Thymus (tissue), 11 donors: ENCODE measurements around the gene GALNT13. TPM values are rescaled to one million over a fixed set of nuclear protein-coding genes. Genes with fewer than 3 reads are reported as not detected.

Experiments used
- DNase-seq, 9 donors: peaks; one replicate each; pipeline ENCODE4 v3.0.0-alpha.2; 2013; ENCODE audit warnings: low spot score in 9 of 9, low read depth in 6 of 9, missing footprints in 1 of 9
- H3K27ac ChIP-seq, 2 donors: one replicate each; pipeline ENCODE4 v1.5.1; 2013; ENCODE audit warnings: control low read depth in 1 of 2, low read depth in 1 of 2, low read length in 1 of 2, mild to moderate bottlenecking in 1 of 2, moderate library complexity in 1 of 2
- H3K27me3 ChIP-seq, 2 donors: one replicate each; pipeline ENCODE4 v1.5.1; 2013; ENCODE audit warnings: low read length in 1 of 2; ENCODE audit not compliant: control insufficient read depth in 2 of 2, insufficient read depth in 1 of 2
- H3K36me3 ChIP-seq, 2 donors: one replicate each; pipeline ENCODE4 v1.5.1; 2013; ENCODE audit warnings: low read length in 1 of 2, mild to moderate bottlenecking in 1 of 2, moderate library complexity in 1 of 2; ENCODE audit not compliant: control insufficient read depth in 2 of 2, insufficient read depth in 2 of 2
- H3K4me1 ChIP-seq, 2 donors: one replicate each; pipeline ENCODE4 v1.5.1; 2013; ENCODE audit warnings: low read length in 2 of 2; ENCODE audit not compliant: control insufficient read depth in 2 of 2, insufficient read depth in 2 of 2
- H3K4me3 ChIP-seq, 2 donors: one replicate each; pipeline ENCODE4 v1.5.1; 2013; ENCODE audit warnings: low read length in 2 of 2, control low read depth in 1 of 2, mild to moderate bottlenecking in 1 of 2
- H3K9me3 ChIP-seq, 2 donors: one replicate each; pipeline ENCODE4 v1.5.1; 2013; ENCODE audit warnings: low read length in 1 of 2, mild to moderate bottlenecking in 1 of 2; ENCODE audit not compliant: control insufficient read depth in 2 of 2, insufficient read depth in 1 of 2
- WGBS: extraction: QIAGEN DNeasy Blood & Tissue Kit; methylation state at CpG from one replicate; pipeline ENCODE4 v1.1.7; 2013; 5-methylcytosine and 5-hydroxymethylcytosine counted together
- polyA plus RNA-seq: library from polyadenylated mRNA; stranded (reverse); fragments of 200-250 nt; gene quantifications from one replicate; pipeline ENCODE4 v1.2.3, GENCODE V29; 2013
- total RNA-seq: library from RNA; stranded (reverse); fragments of 120-200 nt; gene quantifications from one replicate; pipeline ENCODE4 v1.2.4, GENCODE V29; 2013
- donor health status: healthy.

The GALNT13 gene
- total and polyA plus RNA-seq, 2 donors: 0.05 to 0.28 TPM

DNA sequence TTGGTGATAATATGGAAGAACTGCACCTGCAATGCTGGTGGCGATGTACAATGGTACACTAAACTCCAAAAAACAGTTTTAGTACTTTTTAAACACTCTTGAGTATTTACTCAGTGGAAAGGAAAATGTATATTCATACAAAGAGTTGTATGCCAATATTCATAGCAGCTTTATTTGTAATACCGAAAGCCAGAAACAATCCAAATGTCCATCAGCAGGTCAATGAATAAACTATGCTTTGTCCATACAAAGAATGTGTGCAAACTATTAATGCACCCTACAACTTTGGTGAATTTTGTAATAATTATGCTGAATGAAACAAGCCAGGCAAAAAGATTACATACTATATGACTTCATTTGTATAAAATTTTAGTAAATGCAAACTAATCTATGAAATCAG, 396.3 kb downstream of the GALNT13 start:
- Histone ChIP-seq H3K27ac (no peak overlapping the region), H3K4me1 (no peaks in the 10 kb centered on the region), H3K9me3 (no peaks in the 10 kb centered on the region), H3K36me3 (no peaks in the 10 kb centered on the region), H3K4me3 (no peak overlapping the region), H3K27me3 (no peaks in the 10 kb centered on the region)
- 90% methylated on average over 2 of the region's 2 CpGs for WGBS
- no peak for DNase-seq

DNA sequence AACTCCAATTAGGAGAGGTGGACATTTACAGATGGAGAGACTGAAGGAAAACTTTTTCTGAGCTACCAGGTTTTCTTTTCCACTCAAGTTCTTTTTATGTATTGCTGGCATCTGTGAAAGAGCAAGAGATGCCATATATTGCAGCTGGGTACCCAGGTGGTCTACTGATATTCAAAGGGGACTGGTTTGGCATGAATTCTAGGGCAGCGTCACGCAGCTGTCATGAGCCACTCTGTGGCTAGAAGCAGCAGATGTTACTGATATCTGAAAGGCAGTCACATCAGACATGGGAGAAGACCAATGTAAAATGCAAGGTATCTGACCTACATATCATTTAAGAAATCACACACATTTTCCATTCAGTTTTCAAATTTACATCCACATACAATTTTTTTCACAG, 408.8 kb downstream of the GALNT13 start:
- no peak for DNase-seq
- H3K9me3 ChIP-seq: peaks cover 0 to 2% of the 10 kb centered on the region in 2 donors
- 96% methylated on average over 2 of the region's 2 CpGs for WGBS
- H3K27me3 ChIP-seq: no peaks in the 10 kb centered on the region
- H3K4me3 ChIP-seq: no peak overlapping the region
- H3K4me1 ChIP-seq: no peaks in the 10 kb centered on the region
- H3K27ac ChIP-seq: no peak overlapping the region
- H3K36me3 ChIP-seq: no peaks in the 10 kb centered on the region

DNA sequence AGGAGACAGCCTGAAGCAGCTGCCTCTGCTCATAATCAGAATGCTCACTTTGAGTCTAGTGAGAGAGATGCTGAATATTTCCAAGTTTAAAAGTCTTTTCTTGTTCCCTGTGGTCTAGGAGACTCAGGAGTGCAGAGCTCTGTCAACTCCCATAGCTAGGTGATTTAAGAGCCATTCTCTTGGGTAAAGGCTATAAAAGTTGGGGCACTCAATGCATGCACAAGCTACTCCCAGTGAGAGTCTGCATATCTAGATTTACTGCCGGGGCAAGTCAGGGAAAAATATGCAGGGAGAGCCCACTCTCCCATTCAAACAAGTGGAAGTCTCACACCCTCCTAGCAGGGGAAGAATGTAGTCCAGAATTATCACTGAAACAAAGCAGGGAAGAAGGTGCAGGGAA, 418.1 kb downstream of the GALNT13 start:
- Histone ChIP-seq H3K27ac (no peak overlapping the region), H3K36me3 (no peaks in the 10 kb centered on the region), H3K4me3 (no peak overlapping the region), H3K4me1 (no peaks in the 10 kb centered on the region), H3K9me3 (peaks cover 0 to 26% of the 10 kb centered on the region in 2 donors), H3K27me3 (no peaks in the 10 kb centered on the region)
- no peak for DNase-seq
- 67% methylated on average over 1 of the region's 1 CpG for WGBS

DNA sequence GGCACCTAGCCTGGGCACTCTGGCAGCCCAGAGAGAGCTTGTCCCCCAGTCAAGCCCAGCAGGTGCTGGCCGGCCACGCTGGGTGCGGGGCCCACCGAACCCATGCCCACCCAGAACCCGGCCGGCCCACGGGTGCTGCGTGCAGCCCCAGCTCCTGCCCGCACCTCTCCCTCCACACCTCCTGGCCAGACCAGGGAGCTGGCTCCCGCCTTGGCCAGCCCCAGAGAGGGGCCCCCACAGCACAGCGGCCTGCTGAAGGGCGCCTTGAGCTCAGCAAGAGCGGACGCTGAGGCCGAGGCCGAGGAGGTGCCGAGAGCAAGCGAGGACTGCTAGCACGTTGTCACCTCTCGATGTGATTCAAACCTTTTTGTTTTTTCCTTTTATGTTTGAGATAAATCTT, 419.8 kb downstream of the GALNT13 start:
- no peaks in the 10 kb centered on the region for H3K36me3 ChIP-seq
- no peak overlapping the region for H3K4me3 ChIP-seq
- no peak overlapping the region for H3K27ac ChIP-seq
- H3K27me3 ChIP-seq: no peaks in the 10 kb centered on the region
- WGBS: 97% methylated on average over 20 of the region's 20 CpGs
- no peak for DNase-seq
- H3K9me3 ChIP-seq: peaks cover 0 to 26% of the 10 kb centered on the region in 2 donors
- no peaks in the 10 kb centered on the region for H3K4me1 ChIP-seq

DNA sequence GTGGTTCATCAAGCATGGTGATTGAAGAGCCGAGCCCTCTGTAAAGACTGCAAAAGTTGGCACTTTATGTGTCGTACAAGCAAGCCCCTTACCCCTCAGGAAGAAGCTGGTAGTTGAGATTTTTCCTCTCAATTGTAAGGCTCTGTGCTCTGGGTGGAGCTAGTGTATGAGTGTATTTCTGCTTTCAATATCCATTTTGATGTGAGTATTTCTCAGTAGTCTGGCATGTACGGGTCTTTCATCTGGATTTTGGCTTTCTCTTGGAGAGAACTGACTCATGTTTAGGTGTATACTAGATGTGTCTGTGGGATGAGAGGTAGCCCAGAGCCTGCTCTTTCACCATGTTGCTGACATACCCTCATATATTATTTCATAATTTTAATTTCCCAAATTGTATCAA, 420.2 kb downstream of the GALNT13 start:
- 93% methylated on average over 3 of the region's 3 CpGs for WGBS
- Histone ChIP-seq H3K4me3 (no peak overlapping the region), H3K27ac (no peak overlapping the region), H3K27me3 (no peaks in the 10 kb centered on the region), H3K9me3 (peaks cover 0 to 22% of the 10 kb centered on the region in 2 donors), H3K4me1 (no peaks in the 10 kb centered on the region), H3K36me3 (no peaks in the 10 kb centered on the region)
- DNase-seq: no peak

DNA sequence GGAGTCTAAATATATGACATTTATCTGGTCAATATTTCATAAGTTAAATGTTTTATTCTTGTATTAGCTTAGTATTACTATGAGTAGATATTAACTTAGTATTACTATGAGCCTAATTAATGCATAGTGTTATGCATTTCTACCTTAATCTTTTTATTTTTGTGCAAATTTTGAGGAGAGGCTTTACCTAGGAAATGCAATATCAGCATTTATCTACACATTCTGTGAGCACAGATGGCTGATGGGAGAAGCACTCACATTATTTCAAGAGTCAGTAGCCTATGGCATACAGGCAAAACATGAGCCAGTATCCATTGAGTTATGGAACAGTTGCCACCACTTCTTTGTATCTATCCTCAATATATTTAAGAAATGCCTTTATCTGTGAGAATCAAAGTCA, 422.1 kb downstream of the GALNT13 start:
- Histone ChIP-seq H3K27ac (no peak overlapping the region), H3K9me3 (peaks cover 0 to 14% of the 10 kb centered on the region in 2 donors), H3K4me3 (no peak overlapping the region), H3K27me3 (no peaks in the 10 kb centered on the region), H3K4me1 (no peaks in the 10 kb centered on the region), H3K36me3 (no peaks in the 10 kb centered on the region)
- DNase-seq: no peak

DNA sequence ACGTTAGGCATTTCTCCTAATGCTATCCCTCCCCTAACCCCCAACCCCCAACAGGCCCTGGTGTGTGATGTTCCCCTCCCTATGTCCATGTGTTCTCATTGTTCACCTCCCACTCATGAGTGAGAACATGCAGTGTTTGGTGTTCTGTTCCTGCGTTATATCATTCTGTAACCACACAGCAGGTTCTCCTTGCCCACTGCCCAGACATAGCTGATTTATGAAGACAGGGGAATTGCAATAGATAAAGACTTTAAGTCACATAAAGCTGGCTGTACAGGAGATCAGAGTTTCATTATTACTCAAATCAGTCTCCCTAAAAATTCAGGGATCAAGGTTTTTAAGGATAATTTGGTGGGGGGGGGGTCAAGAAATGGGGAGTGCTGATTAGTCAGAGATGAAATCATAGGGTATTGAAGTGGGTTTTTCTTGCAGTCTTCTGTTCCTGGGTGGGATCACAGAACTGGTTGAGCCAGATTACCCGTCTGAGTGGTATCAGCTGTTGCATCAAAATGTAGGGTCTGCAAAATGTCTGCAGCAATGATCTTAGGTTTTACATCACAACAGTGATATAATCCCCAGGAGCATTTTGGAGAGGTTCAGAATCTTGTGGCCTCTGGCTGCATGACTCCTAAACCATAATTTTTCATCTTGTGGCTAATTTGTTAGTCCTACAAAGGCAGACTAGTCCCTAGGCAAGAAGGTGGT, 434.7 kb downstream of the GALNT13 start:
- no peaks in the 10 kb centered on the region for H3K27me3 ChIP-seq
- 94% methylated on average over 3 of the region's 3 CpGs for WGBS
- no peaks in the 10 kb centered on the region for H3K9me3 ChIP-seq
- DNase-seq: no peak
- H3K4me1 ChIP-seq: no peaks in the 10 kb centered on the region
- H3K27ac ChIP-seq: no peak overlapping the region
- H3K36me3 ChIP-seq: no peaks in the 10 kb centered on the region
- H3K4me3 ChIP-seq: no peak overlapping the region

DNA sequence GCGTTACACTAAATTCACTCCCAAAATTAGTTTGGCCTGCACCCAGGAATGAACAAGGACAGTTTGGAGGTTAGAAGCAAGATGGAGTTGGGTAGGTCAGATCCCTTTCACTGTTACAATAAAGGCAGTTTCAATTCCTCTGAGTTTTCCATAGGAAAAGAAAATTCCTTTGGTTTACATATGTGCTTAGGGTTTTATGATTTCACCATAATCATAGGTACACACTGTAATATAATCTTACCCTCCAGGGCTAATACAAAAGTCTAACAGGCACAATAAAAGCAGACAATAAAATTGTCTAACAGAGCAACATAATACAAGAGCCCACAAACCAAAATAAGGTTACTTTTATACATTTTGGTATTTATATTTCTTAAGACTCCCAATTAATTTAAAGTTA, 435.3 kb downstream of the GALNT13 start:
- 97% methylated on average over 1 of the region's 1 CpG for WGBS
- Histone ChIP-seq H3K4me1 (no peaks in the 10 kb centered on the region), H3K9me3 (no peaks in the 10 kb centered on the region), H3K27me3 (no peaks in the 10 kb centered on the region), H3K27ac (no peak overlapping the region), H3K36me3 (no peaks in the 10 kb centered on the region), H3K4me3 (no peak overlapping the region)
- no peak for DNase-seq

DNA sequence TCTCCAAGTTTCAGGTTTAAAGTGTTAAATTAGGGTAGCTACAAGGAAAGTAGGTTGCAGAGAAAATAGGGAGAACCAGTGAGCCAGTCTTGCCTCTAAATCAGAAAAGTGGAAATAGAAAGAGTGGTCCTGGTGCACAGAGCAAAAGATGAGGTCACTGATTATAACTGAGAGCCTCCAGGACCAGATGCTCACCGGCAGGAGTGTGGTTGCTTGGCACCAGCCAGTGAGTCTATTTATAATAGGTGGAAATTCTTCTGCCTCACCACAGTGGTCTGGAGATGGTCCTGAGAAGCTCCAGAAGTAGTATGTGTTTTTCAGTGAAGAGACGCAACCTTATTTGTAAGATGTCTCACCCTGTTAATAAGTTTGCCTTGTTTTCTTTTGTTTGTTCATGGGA, 452.9 kb downstream of the GALNT13 start:
- Histone ChIP-seq H3K4me3 (no peak overlapping the region), H3K9me3 (no peaks in the 10 kb centered on the region), H3K36me3 (no peaks in the 10 kb centered on the region), H3K27ac (no peak overlapping the region), H3K27me3 (no peaks in the 10 kb centered on the region), H3K4me1 (no peaks in the 10 kb centered on the region)
- no peak for DNase-seq
- WGBS: 98% methylated on average over 2 of the region's 2 CpGs
